NCI-H748 treated with DMSO at 0.1 percent for 48 hours (cell line): ENCODE measurements around the gene NKD1.
A peak's percentile ranks its signal among the peaks of the same experiment; 100 is the strongest.

ENCODE experiments used
- DNase-seq: peaks from one replicate; lab custom pipeline; 2025; lab: John Stamatoyannopoulos, UW

Gene NKD1

GRCh38 chr16:50580180-50580798, 32.1 kb downstream of the NKD1 start:
- DNase-seq, result no peak

GRCh38 chr16:50581845-50582244, 33.6 kb downstream of the NKD1 start:
- DNase-seq, result no peak

- DNase-seq, result no peak
Measured at GRCh38 chr16:50583211-50583610, 35.0 kb downstream of the NKD1 start.

GRCh38 chr16:50584033-50584722, 36.0 kb downstream of the NKD1 start:
- no peak for DNase-seq

DNA sequence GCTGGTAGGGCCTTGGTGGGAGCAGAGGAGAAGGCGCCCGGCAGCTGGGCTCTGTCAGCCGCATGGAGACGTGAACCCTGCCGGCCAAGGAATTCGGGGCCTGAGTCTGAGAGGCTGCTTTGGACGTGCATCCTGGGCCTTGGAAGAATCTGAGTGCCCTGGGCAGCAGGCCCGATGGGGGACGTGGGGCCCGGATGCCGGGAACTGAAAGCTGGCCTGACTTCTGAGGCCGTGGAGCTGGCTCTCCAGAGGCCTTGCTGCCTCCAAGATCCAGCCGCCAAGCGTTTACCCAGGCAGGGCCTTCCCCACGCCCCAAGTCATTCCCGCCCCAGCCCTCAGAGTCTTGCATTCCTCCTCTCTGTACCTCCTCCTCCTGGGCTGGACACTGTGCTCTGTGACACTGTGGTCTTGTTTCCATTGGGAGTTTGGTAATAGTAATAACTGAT, 37.2 kb downstream of the NKD1 start:
- no peak for DNase-seq

- DNase-seq, result no peak
Measured at GRCh38 chr16:50587543-50587942, 39.3 kb downstream of the NKD1 start.

- no peak for DNase-seq
Measured at GRCh38 chr16:50588276-50588675, 40.1 kb downstream of the NKD1 start.

GRCh38 chr16:50591209-50591608, 43.0 kb downstream of the NKD1 start:
- DNase-seq, result no peak

DNA sequence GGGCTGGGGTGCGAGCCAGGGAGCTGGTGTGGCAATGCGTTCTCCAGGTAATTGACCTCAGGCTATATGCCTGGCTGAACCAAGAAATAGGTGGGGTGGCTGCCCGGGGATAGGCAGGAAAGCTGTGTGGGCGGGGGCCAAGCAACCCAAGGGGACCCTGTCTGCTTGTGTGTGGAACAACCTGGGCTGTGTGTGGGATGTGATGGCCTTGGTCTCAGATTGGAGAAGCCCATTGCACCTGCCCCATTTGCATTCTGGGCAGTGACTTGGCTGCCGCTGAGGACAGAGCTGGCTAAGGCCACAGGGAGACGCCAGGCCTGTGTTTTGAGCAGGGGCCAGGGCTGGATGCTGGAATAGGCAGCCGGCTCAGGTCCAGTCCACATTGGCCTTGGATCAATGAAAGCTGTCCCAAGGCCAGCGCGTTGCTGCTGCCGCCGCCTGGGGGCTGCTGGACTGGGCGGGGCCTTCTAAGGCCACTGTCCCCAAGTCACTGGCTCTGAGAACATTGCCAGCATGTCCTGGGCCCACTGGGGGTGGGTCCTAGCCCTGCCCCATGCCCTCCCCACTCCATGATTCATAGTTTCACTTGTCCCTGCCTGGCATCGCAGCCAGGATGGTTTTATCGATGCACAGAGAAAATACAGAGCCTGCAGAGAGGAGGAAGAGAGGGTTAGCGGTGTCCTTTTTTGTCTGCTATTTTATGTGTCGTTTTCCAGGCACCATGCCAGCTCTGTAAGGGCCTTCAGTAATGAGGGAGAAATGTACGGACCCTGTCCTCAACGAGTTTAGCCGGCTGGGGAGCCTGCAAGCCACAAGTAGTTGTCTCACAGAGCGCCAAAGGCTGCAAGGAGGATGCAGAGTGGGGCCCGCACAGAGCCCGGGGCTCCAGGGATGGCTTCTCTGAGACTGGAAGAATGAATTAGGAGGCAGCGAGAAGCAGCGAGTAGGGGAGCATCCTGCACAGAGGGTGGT, 43.9 kb downstream of the NKD1 start:
- DNase-seq, result peak; percentile 10

- DNase-seq, result no peak
Measured at GRCh38 chr16:50592996-50593395, 44.8 kb downstream of the NKD1 start.

- DNase-seq, result no peak
Measured at GRCh38 chr16:50593410-50594150, 45.4 kb downstream of the NKD1 start.

DNA sequence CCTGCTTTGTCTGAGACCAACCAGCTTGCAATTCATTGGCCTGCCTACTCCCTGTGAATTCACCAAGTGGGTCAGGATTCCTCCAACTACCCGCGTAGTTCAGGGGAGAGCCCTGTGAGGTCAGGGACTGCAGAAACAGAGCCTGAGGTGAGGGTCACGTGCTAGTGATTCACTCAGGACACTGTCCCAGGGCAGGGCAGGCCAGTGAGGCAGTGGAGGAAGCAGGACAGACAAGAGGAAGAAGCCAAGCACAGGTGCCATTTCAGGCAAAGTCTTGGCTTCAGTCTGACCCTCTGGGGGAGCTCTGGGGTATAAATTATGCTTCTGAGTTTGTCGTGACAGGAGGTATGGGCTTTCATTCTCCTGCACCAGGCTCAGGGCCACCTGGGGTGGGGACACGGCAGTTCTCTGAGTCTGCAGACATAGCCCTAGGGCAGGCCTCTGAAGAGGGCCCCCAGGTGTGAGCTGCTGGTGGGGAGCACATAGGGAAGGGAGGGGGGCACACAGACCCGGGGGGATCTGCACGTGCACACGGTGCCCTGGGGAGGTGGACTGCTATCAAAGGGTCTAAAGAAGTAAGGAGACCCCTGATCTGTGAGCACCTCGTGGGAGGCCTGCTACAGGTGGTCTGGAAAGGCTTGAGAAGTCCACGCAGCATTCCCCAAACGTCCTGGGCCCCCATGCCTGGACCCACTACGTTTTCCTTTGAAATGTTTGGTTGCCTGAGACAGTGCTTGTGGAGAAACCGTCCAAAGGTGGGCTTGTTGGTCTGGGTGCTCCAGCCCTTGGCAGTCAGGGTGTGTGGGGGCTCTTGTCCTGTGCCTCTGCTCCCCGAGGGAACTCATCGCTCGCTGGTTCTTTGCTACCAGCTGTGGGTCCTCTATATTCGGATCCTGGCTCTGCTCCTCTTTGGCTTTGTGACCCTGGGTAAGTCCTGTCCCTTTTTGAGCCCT, 46.4 kb downstream of the NKD1 start:
- no peak for DNase-seq

GRCh38 chr16:50595859-50596258, 47.7 kb downstream of the NKD1 start:
- DNase-seq, result no peak

GRCh38 chr16:50596762-50597450, 48.7 kb downstream of the NKD1 start:
- DNase-seq, result no peak

DNA sequence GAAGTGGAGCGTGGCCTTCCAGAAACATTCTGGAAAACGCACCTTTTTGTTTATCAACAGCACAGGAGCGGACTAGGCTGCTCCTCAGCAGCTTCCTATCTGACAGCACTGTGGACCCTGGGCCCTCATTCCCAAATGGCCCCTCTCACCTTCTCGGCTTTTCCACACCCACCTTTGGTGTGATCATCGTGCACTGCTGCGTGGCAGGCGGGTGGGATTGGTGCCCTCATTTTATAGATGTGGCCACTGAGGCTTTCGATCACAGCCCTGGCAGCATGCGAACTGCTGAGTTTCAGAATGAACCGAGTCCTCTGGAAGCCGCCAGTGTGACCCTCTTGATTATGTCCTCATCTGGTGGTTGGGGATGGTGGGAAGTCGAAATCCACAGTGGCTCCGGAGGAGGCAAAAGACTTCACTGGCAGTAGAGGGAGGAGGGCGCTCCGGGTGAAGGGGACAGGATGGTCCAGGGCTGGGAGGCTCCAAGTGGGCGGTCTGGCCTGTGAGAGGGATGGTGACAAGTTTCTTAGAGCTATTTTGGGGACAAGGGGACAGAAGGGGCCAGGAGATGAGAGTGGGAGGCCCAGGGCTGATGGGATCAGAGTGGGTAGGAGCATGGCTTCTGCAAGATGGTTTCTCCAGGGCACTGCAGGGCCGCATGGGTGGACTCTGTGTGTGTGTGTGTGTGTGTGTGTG, 49.5 kb downstream of the NKD1 start:
- no peak for DNase-seq

DNA sequence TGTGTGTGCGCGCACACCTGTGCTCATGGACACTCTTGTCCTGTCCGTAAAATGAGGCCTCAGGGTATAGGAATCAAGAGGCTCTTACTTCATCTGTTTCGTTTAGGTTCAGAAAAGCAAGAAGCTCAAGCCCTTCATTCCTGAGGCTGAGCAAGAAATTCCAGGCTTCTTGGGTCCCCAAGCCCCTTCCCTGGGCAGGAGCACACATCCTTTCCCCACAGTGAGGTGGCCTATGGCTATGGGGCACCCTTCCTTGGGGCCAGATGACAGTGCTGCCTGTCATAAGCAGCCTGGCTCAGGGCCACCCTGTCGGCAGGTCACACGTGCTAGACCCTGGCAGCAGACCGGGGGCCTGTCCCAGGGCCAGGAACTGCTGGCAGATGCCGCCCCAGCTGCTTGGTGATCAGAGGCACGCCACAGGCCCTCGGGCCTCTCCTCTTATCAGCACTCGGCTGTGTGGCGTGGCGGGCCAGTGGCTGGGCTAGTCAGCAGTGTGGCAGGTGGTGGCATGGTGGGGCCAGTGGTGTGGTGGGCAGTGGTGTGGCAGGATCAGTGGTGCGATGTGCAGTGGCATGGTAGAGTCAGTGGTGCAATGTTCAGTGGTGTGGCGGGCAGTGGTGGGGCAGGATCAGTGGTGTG, 50.2 kb downstream of the NKD1 start:
- DNase-seq, result no peak

DNA sequence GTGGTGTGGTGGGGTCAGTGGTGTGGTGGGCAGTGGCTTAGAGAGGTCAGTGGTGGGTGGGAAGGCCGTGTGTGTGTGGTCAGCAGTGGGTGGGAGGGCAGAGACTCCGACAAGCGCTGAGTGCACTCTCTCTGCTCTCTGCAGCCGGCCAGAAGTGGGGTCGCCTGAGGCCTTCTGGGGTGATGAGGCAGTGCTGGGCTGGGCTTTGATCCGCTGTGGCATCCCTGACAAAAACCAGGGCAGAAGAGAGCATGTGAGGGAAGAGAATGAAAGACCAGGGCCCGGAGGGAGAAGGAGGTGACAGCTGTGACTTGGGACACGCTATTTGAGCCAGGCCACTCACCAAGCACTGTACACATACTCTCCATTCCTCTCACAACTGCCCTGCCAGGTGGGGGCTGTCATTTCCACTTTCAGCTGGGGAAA, 50.8 kb downstream of the NKD1 start:
- DNase-seq, result no peak

DNA sequence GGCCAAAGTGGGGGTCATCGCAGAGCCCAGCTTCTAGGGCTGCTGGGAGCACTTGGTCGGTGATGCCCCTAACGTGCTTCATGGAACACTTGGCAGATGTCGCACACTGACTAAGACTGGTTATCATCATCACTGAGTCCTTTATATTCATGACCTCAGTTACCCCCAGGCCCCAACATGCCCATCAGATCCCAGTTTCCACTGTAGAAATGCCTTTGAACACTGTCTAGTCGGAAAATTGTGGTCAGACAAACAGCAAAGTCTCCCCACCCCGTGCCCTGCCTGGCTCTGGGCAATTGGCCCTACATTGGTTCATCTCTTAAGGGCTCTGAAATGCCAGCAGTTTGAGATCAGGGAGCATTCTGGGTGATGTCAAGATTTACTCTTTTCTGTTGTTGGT, 51.3 kb downstream of the NKD1 start:
- DNase-seq, result no peak
